C4-2B (cell line): ENCODE results near the gene ASB14.

Experiments
- H3K27ac ChIP-seq: fragments of 450-650 bp; 2 replicates; pipeline ENCODE4 v1.5.1; 2017
- CTCF ChIP-seq: fragments of 450-650 bp; conservative IDR thresholded peaks from 2 replicates; pipeline ENCODE4 v1.5.1; 2017; ENCODE audit warnings: mild to moderate bottlenecking
- ZFX ChIP-seq: fragments of 450-650 bp; IDR thresholded peaks from 2 replicates; pipeline ENCODE4 v1.6.1; 2017

ASB14 gene

GRCh38 chr3:57227204-57227929, 65.1 kb downstream of the ASB14 start, which contains the start of gene APPL1:
Gene APPL1, plus strand, starts transcription at chr3:57227729. Its CDS starts 155 bp downstream, at chr3:57227884.
- peak within 1 kb of the TSS; percentile 80 for H3K27ac ChIP-seq
- TF ChIP-seq CTCF = no peak

DNA sequence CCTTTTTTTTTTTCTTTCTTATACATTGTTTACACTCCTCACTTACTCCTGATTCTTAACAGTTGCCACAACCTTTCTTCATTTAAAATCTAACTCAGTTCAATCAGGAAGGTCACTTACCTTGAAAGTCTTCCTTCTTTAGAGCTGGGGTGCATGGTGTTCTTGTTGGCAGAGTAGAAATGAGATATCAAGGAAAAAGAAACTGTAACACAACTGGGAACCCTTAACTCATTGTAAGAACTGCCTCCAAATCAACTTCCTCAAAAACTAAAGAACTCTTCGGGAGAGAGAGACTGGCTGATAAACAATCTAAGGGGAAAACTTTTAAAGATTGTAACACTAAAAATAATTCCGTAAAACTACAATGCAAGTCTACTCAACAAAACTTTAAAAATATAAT, 66.3 kb downstream of the ASB14 start:
- TF ChIP-seq ZFX = no peak
- TF ChIP-seq CTCF = no peak
- H3K27ac ChIP-seq = no peak overlapping the region

GRCh38 chr3:57224856-57225255, 67.6 kb downstream of the ASB14 start:
- no peak for TF ChIP-seq CTCF
- TF ChIP-seq ZFX = no peak
- no peak overlapping the region for H3K27ac ChIP-seq

DNA sequence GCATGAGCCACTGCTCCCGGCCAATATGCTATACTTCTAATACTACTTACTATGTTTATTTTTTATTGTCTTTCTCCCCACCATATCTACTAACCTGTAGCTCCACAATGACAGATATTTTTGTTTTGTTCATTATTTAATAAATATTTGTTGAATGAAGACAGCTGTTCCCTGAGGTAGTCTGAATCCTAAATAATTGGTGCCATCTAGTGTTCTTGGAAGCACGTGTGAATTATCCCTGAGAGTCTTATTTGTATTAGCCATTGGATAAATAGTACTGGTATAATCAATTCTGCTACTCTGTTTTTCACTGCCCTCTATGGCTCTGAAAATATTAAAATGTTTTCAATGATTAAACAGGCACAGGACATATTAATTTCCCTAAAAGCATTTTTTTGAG, 70.6 kb downstream of the ASB14 start:
- no peak overlapping the region for H3K27ac ChIP-seq
- TF ChIP-seq CTCF = peak; percentile 68
- TF ChIP-seq ZFX = no peak
